OCI-LY1 (cell line): ENCODE measurements around the gene PAPPA.

ENCODE experiments used
- EZH2 ChIP-seq: fragments of 200-600 bp; sonication (generic), shearing (Covaris generic); IDR thresholded peaks from 2 replicates; pipeline ENCODE4 v1.8.0; 2017; ENCODE audit warnings: borderline replicate concordance, mixed run types, mild to moderate bottlenecking, antibody characterized with exemption, low read length, moderate library complexity, mixed read lengths
- TF ChIP-seq, protein P1 (sequence below): fragments of 200-600 bp; sonication (generic), shearing (Covaris generic); IDR thresholded peaks from 2 replicates; pipeline ENCODE4 v1.5.1; 2017; ENCODE audit warnings: mild to moderate bottlenecking, antibody characterized with exemption, low read length, moderate library complexity, mixed read lengths

DNA sequence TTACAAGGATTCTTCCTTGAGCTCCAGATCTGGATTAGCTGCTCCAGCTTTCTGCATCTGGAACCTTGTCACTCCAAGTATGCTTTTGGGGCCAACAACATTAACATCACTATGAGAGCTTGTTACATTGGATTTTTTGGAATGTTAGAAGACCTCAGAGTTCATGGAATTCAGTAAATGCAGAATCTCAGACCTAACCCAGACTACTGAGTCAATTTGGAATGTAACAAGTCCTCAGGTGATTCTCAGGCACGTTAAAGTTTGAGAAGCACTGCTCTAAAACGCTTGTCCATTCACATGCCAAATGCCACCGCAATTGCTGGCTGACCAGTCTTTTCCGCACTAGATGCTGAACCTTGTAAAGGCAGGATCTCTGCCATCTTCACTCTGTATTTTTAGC is 282.1 kb downstream of the PAPPA start:
- TF ChIP-seq, protein P1, sequence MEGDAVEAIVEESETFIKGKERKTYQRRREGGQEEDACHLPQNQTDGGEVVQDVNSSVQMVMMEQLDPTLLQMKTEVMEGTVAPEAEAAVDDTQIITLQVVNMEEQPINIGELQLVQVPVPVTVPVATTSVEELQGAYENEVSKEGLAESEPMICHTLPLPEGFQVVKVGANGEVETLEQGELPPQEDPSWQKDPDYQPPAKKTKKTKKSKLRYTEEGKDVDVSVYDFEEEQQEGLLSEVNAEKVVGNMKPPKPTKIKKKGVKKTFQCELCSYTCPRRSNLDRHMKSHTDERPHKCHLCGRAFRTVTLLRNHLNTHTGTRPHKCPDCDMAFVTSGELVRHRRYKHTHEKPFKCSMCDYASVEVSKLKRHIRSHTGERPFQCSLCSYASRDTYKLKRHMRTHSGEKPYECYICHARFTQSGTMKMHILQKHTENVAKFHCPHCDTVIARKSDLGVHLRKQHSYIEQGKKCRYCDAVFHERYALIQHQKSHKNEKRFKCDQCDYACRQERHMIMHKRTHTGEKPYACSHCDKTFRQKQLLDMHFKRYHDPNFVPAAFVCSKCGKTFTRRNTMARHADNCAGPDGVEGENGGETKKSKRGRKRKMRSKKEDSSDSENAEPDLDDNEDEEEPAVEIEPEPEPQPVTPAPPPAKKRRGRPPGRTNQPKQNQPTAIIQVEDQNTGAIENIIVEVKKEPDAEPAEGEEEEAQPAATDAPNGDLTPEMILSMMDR = no peak
- TF ChIP-seq EZH2 = no peak
